Spleen (tissue), 7 donors: ENCODE measurements around the gene TRIM54.

Source experiments
- POLR2A ChIP-seq, 3 donors: fragments of 450-650 bp; IDR thresholded peaks; one replicate each; pipeline ENCODE4 v1.5.1; 2017; ENCODE audit warnings: antibody characterized with exemption in 3 of 3, mild to moderate bottlenecking in 1 of 3
- POLR2AphosphoS5 ChIP-seq, 3 donors: sonication (generic); formaldehyde crosslinking; IDR thresholded peaks; one replicate each; pipeline ENCODE4 v1.5.1; 2017; ENCODE audit warnings: antibody characterized with exemption in 3 of 3
- TF ChIP-seq, protein P1 (sequence below), 11 experiments: fragments of 200-600 bp in 7 of 11; fragments of 450-650 bp in 4 of 11; sonication (generic) in 4 of 11; IDR thresholded peaks in 8 of 11; conservative IDR thresholded peaks in 3 of 11; 1 replicate in 7 of 11; 2 replicates in 4 of 11; pipeline versions ENCODE4 v1.4.0 to v1.8.0; 2016 to 2021; ENCODE audit warnings: antibody characterized with exemption in 11 of 11, inconsistent platforms in 4 of 11, mild to moderate bottlenecking in 1 of 11
- donor health status: DM: no; HTN: no; CAD: no; lungs with moderate emphysema.
- donor health status: DM: no; HTN: no; CAD: no.
- donor health status: DM: no; HTN: no; CAD: no.

DNA sequence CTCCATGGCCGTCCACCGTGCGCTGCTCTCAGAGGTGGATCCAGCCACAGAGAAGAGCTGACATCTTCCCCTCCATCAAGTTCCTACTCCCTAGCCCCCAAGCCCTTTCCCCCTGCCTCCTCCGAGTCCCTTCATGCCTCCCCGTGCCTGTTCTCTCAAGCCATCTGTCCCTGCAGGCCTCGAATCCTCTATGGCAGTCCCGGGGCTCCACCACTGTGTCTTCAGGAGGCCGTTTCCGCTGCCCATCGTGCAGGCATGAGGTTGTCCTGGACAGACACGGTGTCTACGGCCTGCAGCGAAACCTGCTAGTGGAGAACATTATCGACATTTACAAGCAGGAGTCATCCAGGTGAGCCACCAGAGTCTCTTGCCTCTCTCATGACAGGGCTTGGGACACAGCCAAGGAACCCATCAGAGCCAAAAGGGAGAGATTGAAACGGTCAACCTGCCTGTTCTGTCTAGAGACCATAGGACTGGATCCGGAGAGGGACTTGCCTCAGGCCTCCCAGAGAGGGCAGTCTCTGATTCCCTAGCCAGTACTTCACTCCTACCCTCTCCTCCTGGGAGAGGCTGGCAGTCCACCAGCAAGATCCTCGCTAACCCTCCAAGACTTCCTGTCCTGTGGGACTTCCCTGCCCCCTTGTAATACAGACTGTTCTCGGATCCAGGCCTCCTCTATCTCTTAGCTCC lies 16.3 kb downstream of the TRIM54 start:
- TF ChIP-seq, protein P1, sequence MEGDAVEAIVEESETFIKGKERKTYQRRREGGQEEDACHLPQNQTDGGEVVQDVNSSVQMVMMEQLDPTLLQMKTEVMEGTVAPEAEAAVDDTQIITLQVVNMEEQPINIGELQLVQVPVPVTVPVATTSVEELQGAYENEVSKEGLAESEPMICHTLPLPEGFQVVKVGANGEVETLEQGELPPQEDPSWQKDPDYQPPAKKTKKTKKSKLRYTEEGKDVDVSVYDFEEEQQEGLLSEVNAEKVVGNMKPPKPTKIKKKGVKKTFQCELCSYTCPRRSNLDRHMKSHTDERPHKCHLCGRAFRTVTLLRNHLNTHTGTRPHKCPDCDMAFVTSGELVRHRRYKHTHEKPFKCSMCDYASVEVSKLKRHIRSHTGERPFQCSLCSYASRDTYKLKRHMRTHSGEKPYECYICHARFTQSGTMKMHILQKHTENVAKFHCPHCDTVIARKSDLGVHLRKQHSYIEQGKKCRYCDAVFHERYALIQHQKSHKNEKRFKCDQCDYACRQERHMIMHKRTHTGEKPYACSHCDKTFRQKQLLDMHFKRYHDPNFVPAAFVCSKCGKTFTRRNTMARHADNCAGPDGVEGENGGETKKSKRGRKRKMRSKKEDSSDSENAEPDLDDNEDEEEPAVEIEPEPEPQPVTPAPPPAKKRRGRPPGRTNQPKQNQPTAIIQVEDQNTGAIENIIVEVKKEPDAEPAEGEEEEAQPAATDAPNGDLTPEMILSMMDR (IDR thresholded peaks at IDR 0.05 in 8 of 11, conservative IDR thresholded peaks at IDR 0.05 in 3 of 11): no peak
- no peak for TF ChIP-seq POLR2AphosphoS5 (IDR thresholded peaks at IDR 0.05)
- TF ChIP-seq POLR2A (IDR thresholded peaks at IDR 0.05): no peak
